Measurements from ENCODE around the gene ASAP3.

ASAP3 gene

GRCh38 chr1:23528250-23528978 lies 44.4 kb upstream of the ASAP3 start:
- H3K27ac ChIP-seq (replicated peaks; ENCODE audit: low read length), result no peak overlapping the region
- H2AK5ac ChIP-seq (ENCODE audit: low read depth, low read length), result no peak overlapping the region
- H3K4me1 ChIP-seq (ENCODE audit: control insufficient read depth in 2 of 2, insufficient read depth in 1 of 2, low read depth in 1 of 2, low read length in 2 of 2), result peaks cover 32 to 34% of the 10 kb centered on the region in 2 donors
- H3K18ac ChIP-seq (ENCODE audit: low read length), result no peak overlapping the region
- no peaks in the 10 kb centered on the region for H3K9me3 ChIP-seq (replicated peaks in 1 of 2; ENCODE audit: control insufficient read depth in 2 of 2, insufficient read depth in 1 of 2, low read depth in 1 of 2, low read length in 2 of 2)
- H3K79me1 ChIP-seq (ENCODE audit: low read depth, low read length), result peaks cover 2% of the 10 kb centered on the region
- H4K91ac ChIP-seq (ENCODE audit: low read depth, low read length, poor library complexity), result no peak overlapping the region
- H3K14ac ChIP-seq (ENCODE audit: low read length), result peak overlapping the region; percentile 2
- no peak overlapping the region for H2AFZ ChIP-seq (ENCODE audit: low read length)
- no peak overlapping the region for H3K4ac ChIP-seq (ENCODE audit: low read length)
- no peak overlapping the region for H2BK5ac ChIP-seq (ENCODE audit: low read length)
- no peak overlapping the region for H3K9ac ChIP-seq (ENCODE audit: low read depth, low read length, poor library complexity)
- H2BK120ac ChIP-seq (ENCODE audit: low read depth, low read length), result no peak overlapping the region
- H3K27me3 ChIP-seq (ENCODE audit: control insufficient read depth in 3 of 3, insufficient read depth in 3 of 3, low read depth in 1 of 3, low read length in 3 of 3), result no peaks in the 10 kb centered on the region
- H3K23ac ChIP-seq (ENCODE audit: low read depth, low read length, poor library complexity), result no peak overlapping the region
- H3K36me3 ChIP-seq (replicated peaks in 1 of 2; ENCODE audit: control insufficient read depth in 2 of 2, insufficient read depth in 2 of 2, low read length in 2 of 2), result peaks cover 4 to 28% of the 10 kb centered on the region in 2 donors
- H3K4me2 ChIP-seq (ENCODE audit: insufficient read depth, low read length, poor library complexity, severe bottlenecking), result no peak overlapping the region
- H2BK15ac ChIP-seq (ENCODE audit: low read length), result peak overlapping the region; percentile 24
- WGBS, 2 donors (ENCODE audit: extremely low coverage in 2 of 2, insufficient read length in 2 of 2, insufficient replicate concordance in 1 of 2), result no CpG with 5 or more reads among the region's 9 CpGs
- no peak for DNase-seq (ENCODE audit: low spot score)
- H2BK12ac ChIP-seq (ENCODE audit: low read length), result no peak overlapping the region
- H3K4me3 ChIP-seq (ENCODE audit: low read length in 2 of 2), result no peak overlapping the region
- H4K8ac ChIP-seq (ENCODE audit: low read depth, low read length), result no peak overlapping the region

DNA sequence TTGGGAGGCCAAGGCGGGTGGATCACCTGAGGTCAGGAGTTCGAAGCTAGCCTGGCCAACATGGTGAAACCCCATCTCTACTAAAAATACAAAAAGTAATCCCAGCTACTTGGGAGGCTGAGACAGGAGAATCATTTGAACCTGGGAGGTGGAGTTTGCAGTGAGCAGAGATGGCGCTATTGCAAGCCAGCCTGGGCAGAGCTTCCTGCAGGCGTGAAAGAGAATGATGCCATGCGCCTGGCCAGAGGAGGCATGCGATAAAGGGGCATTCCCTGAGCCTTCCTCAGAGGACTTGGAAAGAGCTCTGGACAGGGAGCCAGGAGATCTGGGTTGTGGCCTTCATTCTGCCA lies 43.9 kb upstream of the ASAP3 start:
- Histone ChIP-seq H4K91ac (ENCODE audit: low read depth, low read length, poor library complexity) (no peak overlapping the region), H3K18ac (ENCODE audit: low read length) (no peak overlapping the region), H3K27me3 (ENCODE audit: control insufficient read depth in 3 of 3, insufficient read depth in 3 of 3, low read depth in 1 of 3, low read length in 3 of 3) (no peaks in the 10 kb centered on the region), H3K36me3 (replicated peaks in 1 of 2; ENCODE audit: control insufficient read depth in 2 of 2, insufficient read depth in 2 of 2, low read length in 2 of 2) (peaks cover 4 to 31% of the 10 kb centered on the region in 2 donors), H2BK120ac (ENCODE audit: low read depth, low read length) (no peak overlapping the region), H3K79me1 (ENCODE audit: low read depth, low read length) (peaks cover 2% of the 10 kb centered on the region), H2AFZ (ENCODE audit: low read length) (no peak overlapping the region), H3K9ac (ENCODE audit: low read depth, low read length, poor library complexity) (no peak overlapping the region), H3K4me2 (ENCODE audit: insufficient read depth, low read length, poor library complexity, severe bottlenecking) (no peak overlapping the region), H2BK12ac (ENCODE audit: low read length) (no peak overlapping the region), H2BK5ac (ENCODE audit: low read length) (no peak overlapping the region), H3K4me3 (ENCODE audit: low read length in 2 of 2) (no peak overlapping the region), H3K23ac (ENCODE audit: low read depth, low read length, poor library complexity) (no peak overlapping the region), H4K8ac (ENCODE audit: low read depth, low read length) (no peak overlapping the region), H3K4me1 (ENCODE audit: control insufficient read depth in 2 of 2, insufficient read depth in 1 of 2, low read depth in 1 of 2, low read length in 2 of 2) (peaks cover 32 to 34% of the 10 kb centered on the region in 2 donors), H2AK5ac (ENCODE audit: low read depth, low read length) (no peak overlapping the region), H3K27ac (replicated peaks; ENCODE audit: low read length) (no peak overlapping the region), H3K4ac (ENCODE audit: low read length) (no peak overlapping the region), H2BK15ac (ENCODE audit: low read length) (no peak overlapping the region), H3K9me3 (replicated peaks in 1 of 2; ENCODE audit: control insufficient read depth in 2 of 2, insufficient read depth in 1 of 2, low read depth in 1 of 2, low read length in 2 of 2) (no peaks in the 10 kb centered on the region), H3K14ac (ENCODE audit: low read length) (no peak overlapping the region)
- no peak for DNase-seq (ENCODE audit: low spot score)
- WGBS, 2 donors (ENCODE audit: extremely low coverage in 2 of 2, insufficient read length in 2 of 2, insufficient replicate concordance in 1 of 2), result no CpG with 5 or more reads among the region's 6 CpGs

DNA sequence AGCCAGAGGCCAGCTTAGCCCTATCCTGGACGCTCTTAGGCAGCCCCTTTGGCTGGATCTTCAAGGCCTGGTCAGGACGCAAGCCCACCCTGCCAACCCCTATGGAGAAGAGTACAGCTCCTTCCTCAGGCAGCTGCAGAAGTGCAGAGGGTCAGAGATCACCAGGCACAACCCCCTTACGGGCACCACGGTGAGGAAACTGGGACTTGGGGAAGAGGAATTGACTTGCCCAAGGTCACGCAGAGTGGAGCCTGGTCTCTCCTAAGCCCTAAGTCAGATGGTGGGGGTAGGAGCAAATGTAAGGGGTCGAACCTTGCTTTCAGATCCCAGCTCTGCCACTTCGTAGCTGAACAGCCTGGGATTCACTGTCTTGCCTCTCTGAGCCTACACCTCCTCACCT lies 43.4 kb upstream of the ASAP3 start:
- Histone ChIP-seq H4K8ac (ENCODE audit: low read depth, low read length) (no peak overlapping the region), H2BK5ac (ENCODE audit: low read length) (no peak overlapping the region), H3K9ac (ENCODE audit: low read depth, low read length, poor library complexity) (peak overlapping the region; percentile 18), H3K4ac (ENCODE audit: low read length) (no peak overlapping the region), H3K36me3 (replicated peaks in 1 of 2; ENCODE audit: control insufficient read depth in 2 of 2, insufficient read depth in 2 of 2, low read length in 2 of 2) (peaks cover 4 to 36% of the 10 kb centered on the region in 2 donors), H3K79me1 (ENCODE audit: low read depth, low read length) (peaks cover 2% of the 10 kb centered on the region), H3K27ac (replicated peaks; ENCODE audit: low read length) (no peak overlapping the region), H3K27me3 (ENCODE audit: control insufficient read depth in 3 of 3, insufficient read depth in 3 of 3, low read depth in 1 of 3, low read length in 3 of 3) (no peaks in the 10 kb centered on the region), H3K4me2 (ENCODE audit: insufficient read depth, low read length, poor library complexity, severe bottlenecking) (no peak overlapping the region), H2BK120ac (ENCODE audit: low read depth, low read length) (no peak overlapping the region), H3K4me3 (ENCODE audit: low read length in 2 of 2) (no peak overlapping the region), H3K4me1 (ENCODE audit: control insufficient read depth in 2 of 2, insufficient read depth in 1 of 2, low read depth in 1 of 2, low read length in 2 of 2) (peaks cover 31 to 34% of the 10 kb centered on the region in 2 donors), H3K9me3 (replicated peaks in 1 of 2; ENCODE audit: control insufficient read depth in 2 of 2, insufficient read depth in 1 of 2, low read depth in 1 of 2, low read length in 2 of 2) (no peaks in the 10 kb centered on the region), H2AK5ac (ENCODE audit: low read depth, low read length) (no peak overlapping the region), H3K14ac (ENCODE audit: low read length) (no peak overlapping the region), H4K91ac (ENCODE audit: low read depth, low read length, poor library complexity) (no peak overlapping the region), H2AFZ (ENCODE audit: low read length) (no peak overlapping the region), H2BK15ac (ENCODE audit: low read length) (peak overlapping the region; percentile 30), H3K18ac (ENCODE audit: low read length) (no peak overlapping the region), H3K23ac (ENCODE audit: low read depth, low read length, poor library complexity) (no peak overlapping the region), H2BK12ac (ENCODE audit: low read length) (no peak overlapping the region)
- DNase-seq (ENCODE audit: low spot score), result no peak
- no CpG with 5 or more reads among the region's 7 CpGs for WGBS, 2 donors (ENCODE audit: extremely low coverage in 2 of 2, insufficient read length in 2 of 2, insufficient replicate concordance in 1 of 2)

DNA sequence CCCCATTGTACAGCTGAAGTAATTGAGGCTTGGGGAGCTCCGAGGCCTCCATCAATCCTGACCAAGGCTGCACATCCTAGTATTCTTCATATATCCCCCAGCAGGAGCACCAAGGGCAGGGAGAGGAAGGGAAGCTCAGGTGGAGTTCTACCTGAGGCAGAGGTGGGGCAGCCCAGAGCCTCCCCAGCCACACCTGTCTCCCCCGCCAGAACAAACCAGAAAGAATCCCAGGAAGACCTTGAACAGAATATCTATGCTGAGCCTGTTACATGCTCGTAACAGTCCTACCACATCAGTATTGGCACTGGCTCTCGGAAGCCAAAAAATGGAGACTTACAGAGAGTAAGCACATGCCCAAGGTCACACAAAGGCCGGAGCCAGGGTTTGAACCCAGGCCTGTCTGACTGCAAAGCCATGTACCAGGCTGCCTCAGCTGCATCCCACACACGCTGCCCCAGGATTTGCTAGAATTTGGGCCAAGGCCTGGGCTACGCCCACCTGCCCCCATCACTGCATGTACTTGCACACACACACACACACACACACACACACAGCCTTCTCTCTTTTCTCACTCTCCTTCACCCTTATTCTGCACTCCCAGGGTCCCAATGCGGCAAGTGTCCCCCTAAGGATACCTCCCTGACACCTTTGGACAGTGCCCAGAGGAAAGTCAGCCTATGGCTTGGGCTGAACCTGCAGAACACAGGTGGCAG lies 42.5 kb upstream of the ASAP3 start:
- Histone ChIP-seq H3K18ac (ENCODE audit: low read length) (no peak overlapping the region), H4K8ac (ENCODE audit: low read depth, low read length) (no peak overlapping the region), H3K4me3 (ENCODE audit: low read length in 2 of 2) (no peak overlapping the region), H2AK5ac (ENCODE audit: low read depth, low read length) (peak overlapping the region; percentile 3), H2BK120ac (ENCODE audit: low read depth, low read length) (no peak overlapping the region), H2BK12ac (ENCODE audit: low read length) (no peak overlapping the region), H3K9me3 (replicated peaks in 1 of 2; ENCODE audit: control insufficient read depth in 2 of 2, insufficient read depth in 1 of 2, low read depth in 1 of 2, low read length in 2 of 2) (no peaks in the 10 kb centered on the region), H3K4ac (ENCODE audit: low read length) (no peak overlapping the region), H3K23ac (ENCODE audit: low read depth, low read length, poor library complexity) (no peak overlapping the region), H3K4me2 (ENCODE audit: insufficient read depth, low read length, poor library complexity, severe bottlenecking) (no peak overlapping the region), H3K79me1 (ENCODE audit: low read depth, low read length) (peaks cover 2% of the 10 kb centered on the region), H3K4me1 (ENCODE audit: control insufficient read depth in 2 of 2, insufficient read depth in 1 of 2, low read depth in 1 of 2, low read length in 2 of 2) (peaks cover 26 to 29% of the 10 kb centered on the region in 2 donors), H3K36me3 (replicated peaks in 1 of 2; ENCODE audit: control insufficient read depth in 2 of 2, insufficient read depth in 2 of 2, low read length in 2 of 2) (peaks cover 7 to 45% of the 10 kb centered on the region in 2 donors), H4K91ac (ENCODE audit: low read depth, low read length, poor library complexity) (no peak overlapping the region), H3K27me3 (ENCODE audit: control insufficient read depth in 3 of 3, insufficient read depth in 3 of 3, low read depth in 1 of 3, low read length in 3 of 3) (no peaks in the 10 kb centered on the region), H2BK15ac (ENCODE audit: low read length) (no peak overlapping the region), H3K27ac (replicated peaks; ENCODE audit: low read length) (no peak overlapping the region), H2BK5ac (ENCODE audit: low read length) (no peak overlapping the region), H3K14ac (ENCODE audit: low read length) (no peak overlapping the region), H2AFZ (ENCODE audit: low read length) (no peak overlapping the region), H3K9ac (ENCODE audit: low read depth, low read length, poor library complexity) (no peak overlapping the region)
- no peak for DNase-seq (ENCODE audit: low spot score)
- WGBS, 2 donors (ENCODE audit: extremely low coverage in 2 of 2, insufficient read length in 2 of 2, insufficient replicate concordance in 1 of 2), result no CpG with 5 or more reads among the region's 8 CpGs
